H1 (cell line): ENCODE data around the gene HSD17B4. TPM values are rescaled to one million over a fixed set of nuclear protein-coding genes. Genes with fewer than 3 reads are reported as not detected.

Experiments used
- CTCF ChIA-PET: fragments of 300-600 bp; sonication (Branson Sonifier 250); formaldehyde crosslinking; loops from one replicate; lab custom pipeline; 2021; ENCODE audit not compliant: partially characterized antibody; lab: Charles Lee
- POLR2A ChIA-PET: fragments of 300-600 bp; sonication (Branson Sonifier 250); formaldehyde crosslinking; loops from one replicate; lab custom pipeline; 2021; ENCODE audit warnings: inconsistent platforms; ENCODE audit not compliant: partially characterized antibody; lab: Charles Lee
- DNase-seq, 2 experiments: peaks; one replicate each; pipeline versions ENCODE4 v3.0.0 to v3.0.0-alpha.2; 2010 to 2022; ENCODE audit warnings: low spot score in 2 of 2, low read depth in 1 of 2, mixed read lengths in 1 of 2
- FAIRE-seq: peaks from 2 replicates; lab custom pipeline; 2011; peaks lifted over from hg19 to GRCh38; lab: Jason Lieb, UNC
- H2AFZ ChIP-seq: 2 replicates; pipeline ENCODE4 v1.8.1; 2012; ENCODE audit warnings: low read length, inconsistent platforms
- H2AK5ac ChIP-seq: 2 replicates; pipeline ENCODE4 v1.6.1; 2013; ENCODE audit warnings: low read depth, low read length
- H2BK120ac ChIP-seq: replicated peaks from 2 replicates; pipeline ENCODE3; 2013; ENCODE audit warnings: low read depth, low read length, inconsistent platforms
- H2BK12ac ChIP-seq: 2 replicates; pipeline ENCODE4 v1.6.1; 2013; ENCODE audit warnings: low read depth, low read length
- H2BK15ac ChIP-seq: 2 replicates; pipeline ENCODE4 v1.6.1; 2013; ENCODE audit warnings: low read length
- H2BK20ac ChIP-seq: 2 replicates; pipeline ENCODE4 v1.6.1; 2013; ENCODE audit warnings: low read length
- H2BK5ac ChIP-seq: 2 replicates; pipeline ENCODE4 v1.6.1; 2013; ENCODE audit warnings: low read depth, low read length
- H3K14ac ChIP-seq: 2 replicates; pipeline ENCODE4 v1.6.1; 2013; ENCODE audit warnings: inconsistent platforms; ENCODE audit not compliant: insufficient read length
- H3K18ac ChIP-seq: 2 replicates; pipeline ENCODE4 v1.6.1; 2013; ENCODE audit warnings: low read length; ENCODE audit errors: extremely low read depth
- H3K23ac ChIP-seq: 2 replicates; pipeline ENCODE4 v1.6.1; 2013; ENCODE audit warnings: inconsistent platforms; ENCODE audit not compliant: insufficient read length
- H3K23me2 ChIP-seq: 2 replicates; pipeline ENCODE4 v1.6.1; 2013; ENCODE audit warnings: low read depth, low read length
- H3K27ac ChIP-seq: 2 replicates; pipeline ENCODE4 v1.6.1; 2011; ENCODE audit warnings: low read depth, low read length, inconsistent platforms
- H3K27me3 ChIP-seq, 4 experiments: replicated peaks in 1 of 4; 1 replicate in 1 of 4; 2 replicates in 3 of 4; pipeline versions ENCODE4 v1.6.1 to v1.8.1; 2011 to 2013; ENCODE audit warnings: low read length in 3 of 4, mild to moderate bottlenecking in 3 of 4, inconsistent platforms in 2 of 4, mixed read lengths in 2 of 4, moderate library complexity in 1 of 4; ENCODE audit not compliant: control insufficient read depth in 3 of 4, insufficient read depth in 3 of 4; ENCODE audit errors: extremely low read depth in 1 of 4
- H3K36me3 ChIP-seq, 4 experiments: 2 replicates each; pipeline versions ENCODE4 v1.6.1 to v1.8.1; 2011 to 2013; ENCODE audit warnings: mild to moderate bottlenecking in 4 of 4, low read length in 3 of 4, moderate library complexity in 2 of 4, control low read depth in 1 of 4, inconsistent platforms in 1 of 4; ENCODE audit not compliant: insufficient read depth in 4 of 4, control insufficient read depth in 2 of 4
- H3K4ac ChIP-seq: replicated peaks from 2 replicates; pipeline ENCODE3; 2013; ENCODE audit warnings: low read length, low read depth, mixed read lengths, inconsistent platforms; ENCODE audit not compliant: insufficient read length
- H3K4me1 ChIP-seq, 4 experiments: replicated peaks in 1 of 4; 1 replicate in 1 of 4; 2 replicates in 3 of 4; pipeline versions ENCODE4 v1.6.1 to v1.8.1; 2011 to 2013; ENCODE audit warnings: low read length in 3 of 4, inconsistent platforms in 2 of 4, mixed read lengths in 1 of 4; ENCODE audit not compliant: insufficient read depth in 4 of 4, control insufficient read depth in 3 of 4
- H3K4me2 ChIP-seq, 2 experiments: 2 replicates each; pipeline versions ENCODE4 v1.6.1 to v1.8.1; 2011 to 2013; ENCODE audit warnings: low read depth in 2 of 2, low read length in 2 of 2, control low read depth in 1 of 2, inconsistent platforms in 1 of 2, mild to moderate bottlenecking in 1 of 2; ENCODE audit not compliant: insufficient read depth in 1 of 2
- H3K4me3 ChIP-seq, 4 experiments: fragments of 200-600, 300-600 bp in 1 of 4; sonication (generic), shearing (Covaris generic), sonication (Bioruptor Twin) in 1 of 4; 2 replicates each; pipeline versions ENCODE4 v1.5.1 to v1.8.1; 2011 to 2016; ENCODE audit warnings: low read length in 4 of 4, low read depth in 3 of 4, control low read depth in 2 of 4, inconsistent platforms in 2 of 4, mild to moderate bottlenecking in 2 of 4, mixed read lengths in 1 of 4, moderate library complexity in 1 of 4; ENCODE audit not compliant: insufficient read depth in 2 of 4; ENCODE audit errors: extremely low read depth in 1 of 4
- H3K56ac ChIP-seq: replicated peaks from 2 replicates; pipeline ENCODE3; 2013; ENCODE audit warnings: low read depth, mild to moderate bottlenecking, mixed read lengths, low read length, inconsistent platforms; ENCODE audit not compliant: insufficient read length
- H3K79me1 ChIP-seq: 2 replicates; pipeline ENCODE4 v1.6.1; 2013; ENCODE audit warnings: low read depth, low read length, control low read depth
- H3K79me2 ChIP-seq, 2 experiments: 2 replicates each; pipeline versions ENCODE4 v1.6.1 to v1.8.1; 2012 to 2013; ENCODE audit warnings: low read length in 2 of 2, mild to moderate bottlenecking in 2 of 2, inconsistent platforms in 1 of 2; ENCODE audit not compliant: insufficient read depth in 2 of 2, control insufficient read depth in 1 of 2
- H3K9ac ChIP-seq, 4 experiments: replicated peaks in 1 of 4; 1 replicate in 1 of 4; 2 replicates in 3 of 4; pipeline versions ENCODE4 v1.6.1 to v1.8.1; 2011 to 2013; ENCODE audit warnings: low read depth in 3 of 4, low read length in 3 of 4, control low read depth in 2 of 4, mild to moderate bottlenecking in 2 of 4, moderate library complexity in 2 of 4, inconsistent platforms in 1 of 4; ENCODE audit errors: extremely low read depth in 1 of 4
- H3K9me3 ChIP-seq, 2 experiments: 2 replicates each; pipeline versions ENCODE4 v1.6.1 to v1.8.1; 2012 to 2013; ENCODE audit warnings: mild to moderate bottlenecking in 2 of 2, moderate library complexity in 2 of 2, control low read depth in 1 of 2, inconsistent platforms in 1 of 2, low read depth in 1 of 2, low read length in 1 of 2, mixed read lengths in 1 of 2; ENCODE audit not compliant: insufficient read depth in 2 of 2
- H4K20me1 ChIP-seq, 2 experiments: replicated peaks in 1 of 2; 2 replicates each; pipeline versions ENCODE3 to v1.8.1; 2011 to 2013; ENCODE audit warnings: inconsistent platforms in 2 of 2, low read length in 2 of 2, mild to moderate bottlenecking in 1 of 2; ENCODE audit not compliant: insufficient read depth in 2 of 2, control insufficient read depth in 1 of 2
- H4K5ac ChIP-seq: 2 replicates; pipeline ENCODE4 v1.6.1; 2013; ENCODE audit warnings: low read length, low read depth, mixed read lengths, inconsistent platforms; ENCODE audit not compliant: insufficient read length
- H4K8ac ChIP-seq: 2 replicates; pipeline ENCODE4 v1.8.0; 2013; ENCODE audit warnings: mild to moderate bottlenecking, moderate library complexity, low read length, inconsistent platforms; ENCODE audit not compliant: insufficient read depth; ENCODE audit errors: extremely low read depth
- H4K91ac ChIP-seq: replicated peaks from 2 replicates; pipeline ENCODE3; 2013; ENCODE audit warnings: low read length, mixed read lengths, inconsistent platforms; ENCODE audit not compliant: insufficient read length
- SIN3A ChIP-seq, 2 experiments: IDR thresholded peaks in 1 of 2; conservative IDR thresholded peaks in 1 of 2; 2 replicates each; pipeline ENCODE4 v1.6.1; 2011 to 2012; ENCODE audit warnings: low read length in 2 of 2, improper control_type of control experiment in 1 of 2, low read depth in 1 of 2, mild to moderate bottlenecking in 1 of 2
- WGBS, 2 experiments: shearing (Covaris generic) in 1 of 2; methylation state at CpG; one replicate each; pipeline versions ENCODE4 v1.1.6 to v1.1.7; 2013 to 2015; ENCODE audit warnings: low lambda C conversion rate in 2 of 2, mixed read lengths in 2 of 2, inconsistent platforms in 1 of 2, low coverage in 1 of 2, missing lambda C conversion rate in 1 of 2; ENCODE audit not compliant: insufficient replicate concordance in 2 of 2, insufficient coverage in 1 of 2, insufficient read length in 1 of 2; ENCODE audit errors: extremely low coverage in 1 of 2, missing lambda C conversion rate in 1 of 2; 5-methylcytosine and 5-hydroxymethylcytosine counted together
- polyA plus RNA-seq, 7 experiments: library from polyadenylated mRNA; depleted of rRNA in 3 of 7; stranded (reverse) in 5 of 7; unstranded in 2 of 7; fragments of >200 nt in 5 of 7; fragments of 200-250 nt in 2 of 7; gene quantifications; 1 replicate in 5 of 7; 2 replicates in 1 of 7; 4 replicates in 1 of 7; pipeline versions ENCODE4 v1.2.1 to v1.2.3, GENCODE V29; 2011 to 2013; ENCODE audit warnings: missing spikeins in 2 of 7, mixed read lengths in 2 of 7
- total RNA-seq: library from RNA; stranded (reverse); fragmentation: NEBNext Ultra II Directional; extraction: Animal tissue kit (Norgen Biotek cat#: 25700); gene quantifications from 2 replicates; pipeline ENCODE4 v1.2.1, GENCODE V29; 2021

The HSD17B4 gene
- total and polyA plus RNA-seq, 2 of the 8 experiments (the other 6 are each of a cell fraction or from before 2014, with no cell fraction given), result 305 to 369 TPM

DNA sequence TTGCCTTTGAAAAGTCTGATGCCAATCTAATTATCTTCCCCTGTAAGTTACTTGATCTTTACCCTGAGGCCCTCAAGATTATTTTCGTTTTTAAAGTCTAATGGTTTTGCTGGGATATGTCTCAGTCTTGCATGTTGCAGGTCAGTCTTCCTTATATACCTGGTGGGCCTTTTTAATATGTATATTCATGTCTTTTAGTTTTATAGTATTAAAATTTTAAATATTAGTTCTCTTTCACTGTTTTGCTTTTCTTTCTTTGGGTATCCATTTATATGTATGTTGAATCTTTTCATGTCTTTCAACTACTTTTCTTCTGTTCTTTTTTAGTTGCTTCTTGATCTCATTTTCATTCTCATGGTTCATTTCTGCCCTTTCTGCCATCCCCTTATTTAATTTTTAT lies 68.9 kb downstream of the HSD17B4 start:
- Histone ChIP-seq H3K4me2 (no peak overlapping the region), H3K14ac (no peak overlapping the region), H4K5ac (no peak overlapping the region), H2AFZ (no peak overlapping the region), H3K56ac (no peak overlapping the region), H3K79me2 (no peaks in the 10 kb centered on the region), H3K4ac (no peak overlapping the region), H3K27ac (no peak overlapping the region), H4K8ac (no peak overlapping the region), H3K9me3 (no peaks in the 10 kb centered on the region), H3K4me1 (no peaks in the 10 kb centered on the region), H3K79me1 (no peaks in the 10 kb centered on the region), H3K36me3 (peaks cover 0 to 26% (median 16%) of the 10 kb centered on the region in 4 experiments; a peak in 6 of 8 replicates), H2BK120ac (no peak overlapping the region), H2AK5ac (no peak overlapping the region), H2BK12ac (no peak overlapping the region), H2BK20ac (no peak overlapping the region), H3K23ac (no peak overlapping the region), H3K27me3 (peaks cover 0 to 2% (median 0%) of the 10 kb centered on the region in 4 experiments; a peak in 1 of 7 replicates), H4K20me1 (no peaks in the 10 kb centered on the region), H3K4me3 (no peak overlapping the region), H3K18ac (no peak overlapping the region), H3K9ac (no peak overlapping the region), H3K23me2 (no peaks in the 10 kb centered on the region), H2BK5ac (no peak overlapping the region), H2BK15ac (no peak overlapping the region), H4K91ac (no peak overlapping the region)
- DNase-seq (no peak), FAIRE-seq (no peak)
- ChIA-PET CTCF (no interaction called here), POLR2A (no interaction called here)
- 95% methylated on average over 1 of the region's 1 CpG; no CpG with 5 or more reads in 1 of the 2 experiments for WGBS, 2 experiments
- TF ChIP-seq SIN3A (conservative IDR thresholded peaks at IDR 0.05 in 1 of 2, IDR thresholded peaks at IDR 0.05 in 1 of 2; ENCODE audit: low read depth in 1 of 2, low read length in 2 of 2), result no peak
